Stomach (tissue), 9 donors: ENCODE data around the gene GAL3ST3. TPM values are rescaled to one million over a fixed set of nuclear protein-coding genes. Genes with fewer than 3 reads are reported as not detected.

Experiments used
- DNase-seq, 2 donors: peaks; one replicate each; pipeline versions ENCODE4 v3.0.0 to v3.0.0-alpha.2; 2013 to 2019
- H3K27ac ChIP-seq, 5 donors: fragments of 200-600 bp in 4 of 5; sonication (generic) in 4 of 5; one replicate each; pipeline ENCODE4 v1.5.1; 2013 to 2019; ENCODE audit warnings: mild to moderate bottlenecking in 1 of 5, moderate library complexity in 1 of 5
- H3K27me3 ChIP-seq, 3 donors: fragments of 200-600 bp; sonication (generic); one replicate each; pipeline ENCODE4 v1.5.1; 2017 to 2019; ENCODE audit warnings: mixed run types in 1 of 3
- H3K36me3 ChIP-seq, 4 donors: fragments of 200-600 bp; sonication (generic); 1 replicate in 3 of 4; 2 replicates in 1 of 4; pipeline ENCODE4 v1.5.1; 2016 to 2019
- H3K4me1 ChIP-seq, 4 donors: fragments of 200-600 bp; sonication (generic); one replicate each; pipeline ENCODE4 v1.5.1; 2016 to 2019
- H3K4me3 ChIP-seq, 4 donors: fragments of 200-600 bp; sonication (generic) in 3 of 4; one replicate each; pipeline ENCODE4 v1.5.1; 2016 to 2019; ENCODE audit warnings: mild to moderate bottlenecking in 1 of 4
- H3K9me3 ChIP-seq, 4 donors: fragments of 200-600 bp; sonication (generic); one replicate each; pipeline ENCODE4 v1.5.1; 2016 to 2019
- CTCF ChIP-seq, 7 experiments: fragments of 450-650 bp in 4 of 7; fragments of 200-600 bp in 3 of 7; sonication (generic) in 3 of 7; IDR thresholded peaks; one replicate each; pipeline ENCODE4 v1.5.1; 2016 to 2019; ENCODE audit warnings: antibody characterized with exemption in 7 of 7, control low read depth in 2 of 7, mild to moderate bottlenecking in 1 of 7
- EP300 ChIP-seq: sonication (generic); formaldehyde crosslinking; IDR thresholded peaks from one replicate; pipeline ENCODE4 v1.6.1; 2017; ENCODE audit warnings: antibody characterized with exemption
- POLR2A ChIP-seq, 4 donors: fragments of 450-650 bp; IDR thresholded peaks; one replicate each; pipeline ENCODE4 v1.6.1; 2016; ENCODE audit warnings: antibody characterized with exemption in 4 of 4, control low read depth in 2 of 4, mild to moderate bottlenecking in 1 of 4, moderate library complexity in 1 of 4
- POLR2AphosphoS5 ChIP-seq, 3 donors: sonication (generic); formaldehyde crosslinking; IDR thresholded peaks; one replicate each; pipeline ENCODE4 v1.6.1; 2016; ENCODE audit warnings: antibody characterized with exemption in 3 of 3
- WGBS, 5 donors: extraction: QIAGEN DNeasy Blood & Tissue Kit in 3 of 5; methylation state at CpG; one replicate each; pipeline versions ENCODE4 v1.1.5 to v1.1.7; 2013 to 2018; 5-methylcytosine and 5-hydroxymethylcytosine counted together
- intact Hi-C: fragments of 100-400 bp; cut with DNase I; formaldehyde crosslinking; loops from one replicate; pipeline ENCODE4 v1.15.1; 2023; ENCODE audit warnings: low total_unique reads
- polyA plus RNA-seq, 3 donors: library from polyadenylated mRNA; stranded (reverse); fragments of 200-250 nt; gene quantifications; one replicate each; pipeline ENCODE4 v1.2.3, GENCODE V29; 2013
- total RNA-seq, 5 donors: library from RNA; depleted of rRNA; stranded (reverse); fragments of >200 nt; gene quantifications; one replicate each; pipeline versions ENCODE4 v1.1.0 to v1.2.3, GENCODE V29; 2014 to 2016
- donor health status: healthy with polysubstance abuse.
- donor health status: Bipolar disorder and iron deficiency.
- donor health status: healthy.

The GAL3ST3 gene
- total and polyA plus RNA-seq, 8 donors, result not detected

GRCh38 chr11:66087148-66087908 lies 38.4 kb upstream of the GAL3ST3 start:
- DNase-seq, result no peak
- no peak for TF ChIP-seq POLR2AphosphoS5 (IDR thresholded peaks at IDR 0.05)
- TF ChIP-seq EP300, result no peak
- TF ChIP-seq CTCF (IDR thresholded peaks at IDR 0.05), result no peak
- no peak for TF ChIP-seq POLR2A (IDR thresholded peaks at IDR 0.05)
- Histone ChIP-seq H3K4me3 (no peak overlapping the region), H3K27ac (no peak overlapping the region), H3K4me1 (peaks cover 11 to 34% (median 28%) of the 10 kb centered on the region in 4 donors), H3K36me3 (no peaks in the 10 kb centered on the region), H3K27me3 (no peaks in the 10 kb centered on the region), H3K9me3 (no peaks in the 10 kb centered on the region)
- WGBS, 5 donors, result 84 to 90% (median 90%) methylated on average over 9 of the region's 9 CpGs
- intact Hi-C loops, result no loop called here

GRCh38 chr11:66084821-66085475 lies 36.0 kb upstream of the GAL3ST3 start:
- intact Hi-C loops, result no loop called here
- Histone ChIP-seq H3K36me3 (no peaks in the 10 kb centered on the region), H3K27me3 (no peaks in the 10 kb centered on the region), H3K4me3 (no peak overlapping the region), H3K9me3 (no peaks in the 10 kb centered on the region), H3K4me1 (peaks cover 25 to 58% (median 51%) of the 10 kb centered on the region in 4 donors), H3K27ac (no peak overlapping the region)
- no peak for TF ChIP-seq POLR2AphosphoS5 (IDR thresholded peaks at IDR 0.05)
- no peak for TF ChIP-seq POLR2A (IDR thresholded peaks at IDR 0.05)
- no peak for TF ChIP-seq CTCF (IDR thresholded peaks at IDR 0.05)
- no peak for TF ChIP-seq EP300
- no peak for DNase-seq
- 77 to 82% (median 77%) methylated on average over 3 of the region's 3 CpGs for WGBS, 5 donors

GRCh38 chr11:66083767-66084166 lies 34.8 kb upstream of the GAL3ST3 start:
- H3K27me3 ChIP-seq, result no peaks in the 10 kb centered on the region
- no peaks in the 10 kb centered on the region for H3K36me3 ChIP-seq
- H3K4me3 ChIP-seq, result no peak overlapping the region
- intact Hi-C loops, result no loop called here
- peaks cover 27 to 69% (median 56%) of the 10 kb centered on the region in 4 donors for H3K4me1 ChIP-seq
- TF ChIP-seq POLR2A (IDR thresholded peaks at IDR 0.05) (no peak), EP300 (no peak), POLR2AphosphoS5 (IDR thresholded peaks at IDR 0.05) (no peak), CTCF (IDR thresholded peaks at IDR 0.05) (no peak)
- H3K27ac ChIP-seq, result peak overlapping the region in 2 of 5 donors; percentile 34 to 80
- H3K9me3 ChIP-seq, result no peaks in the 10 kb centered on the region
- WGBS, 5 donors, result 79 to 91% (median 83%) methylated on average over 3 of the region's 3 CpGs
- DNase-seq, result no peak

- intact Hi-C loops, result no loop called here
- H3K9me3 ChIP-seq, result no peaks in the 10 kb centered on the region
- no peaks in the 10 kb centered on the region for H3K27me3 ChIP-seq
- H3K27ac ChIP-seq, result peak overlapping the region in 3 of 5 donors; percentile 24 to 80 (median 34)
- H3K4me3 ChIP-seq, result no peak overlapping the region
- DNase-seq, result peak in 1 of 2 donors; percentile 80
- H3K4me1 ChIP-seq, result peaks cover 27 to 74% (median 56%) of the 10 kb centered on the region in 4 donors
- TF ChIP-seq CTCF (IDR thresholded peaks at IDR 0.05) (no peak), POLR2AphosphoS5 (IDR thresholded peaks at IDR 0.05) (no peak), POLR2A (IDR thresholded peaks at IDR 0.05) (no peak), EP300 (no peak)
- no peaks in the 10 kb centered on the region for H3K36me3 ChIP-seq
- 37 to 43% (median 43%) methylated on average over 4 of the region's 4 CpGs for WGBS, 5 donors
Measured at GRCh38 chr11:66082946-66083698, 34.2 kb upstream of the GAL3ST3 start.
